Loucy (cell line): ENCODE data around the gene CIC.

ENCODE experiments used
- EZH2phosphoT487 ChIP-seq: fragments of 200-600 bp; IDR thresholded peaks from 2 replicates; pipeline ENCODE4 v1.6.1; 2018; ENCODE audit warnings: antibody characterized with exemption, mild to moderate bottlenecking, moderate library complexity, borderline replicate concordance
- TF ChIP-seq, protein P1 (sequence below): fragments of 200-600 bp; sonication (generic); conservative IDR thresholded peaks from 2 replicates; pipeline ENCODE4 v1.5.1; 2014; ENCODE audit warnings: mild to moderate bottlenecking, antibody characterized with exemption, low read length

- TF ChIP-seq, protein P1, sequence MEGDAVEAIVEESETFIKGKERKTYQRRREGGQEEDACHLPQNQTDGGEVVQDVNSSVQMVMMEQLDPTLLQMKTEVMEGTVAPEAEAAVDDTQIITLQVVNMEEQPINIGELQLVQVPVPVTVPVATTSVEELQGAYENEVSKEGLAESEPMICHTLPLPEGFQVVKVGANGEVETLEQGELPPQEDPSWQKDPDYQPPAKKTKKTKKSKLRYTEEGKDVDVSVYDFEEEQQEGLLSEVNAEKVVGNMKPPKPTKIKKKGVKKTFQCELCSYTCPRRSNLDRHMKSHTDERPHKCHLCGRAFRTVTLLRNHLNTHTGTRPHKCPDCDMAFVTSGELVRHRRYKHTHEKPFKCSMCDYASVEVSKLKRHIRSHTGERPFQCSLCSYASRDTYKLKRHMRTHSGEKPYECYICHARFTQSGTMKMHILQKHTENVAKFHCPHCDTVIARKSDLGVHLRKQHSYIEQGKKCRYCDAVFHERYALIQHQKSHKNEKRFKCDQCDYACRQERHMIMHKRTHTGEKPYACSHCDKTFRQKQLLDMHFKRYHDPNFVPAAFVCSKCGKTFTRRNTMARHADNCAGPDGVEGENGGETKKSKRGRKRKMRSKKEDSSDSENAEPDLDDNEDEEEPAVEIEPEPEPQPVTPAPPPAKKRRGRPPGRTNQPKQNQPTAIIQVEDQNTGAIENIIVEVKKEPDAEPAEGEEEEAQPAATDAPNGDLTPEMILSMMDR = no peak
- TF ChIP-seq EZH2phosphoT487 = no peak
Measured at GRCh38 chr19:42272989-42273406, 3.9 kb downstream of the CIC start.
